OCI-LY1 (cell line): ENCODE measurements around the gene HTT.

Experiments used
- H2AFZ ChIP-seq: fragments of 200-600 bp; sonication (generic), shearing (Covaris generic); 2 replicates; pipeline ENCODE4 v1.6.0; 2014; ENCODE audit warnings: antibody characterized with exemption, mild to moderate bottlenecking, low read length
- H3F3A ChIP-seq: fragments of 200-600 bp; sonication (generic), shearing (Covaris generic); 2 replicates; pipeline ENCODE4 v1.6.0; 2014; ENCODE audit warnings: mild to moderate bottlenecking, antibody characterized with exemption, low read length, moderate library complexity; ENCODE audit not compliant: insufficient read depth
- H3K27ac ChIP-seq: fragments of 200-600 bp; sonication (generic); 2 replicates; pipeline ENCODE4 v1.5.1; 2014; ENCODE audit warnings: low read length, mixed run types, mild to moderate bottlenecking, low read depth; ENCODE audit not compliant: poor library complexity, severe bottlenecking
- H3K27me3 ChIP-seq: fragments of 200-600 bp; sonication (generic); 2 replicates; pipeline ENCODE4 v1.6.0; 2014; ENCODE audit warnings: antibody characterized with exemption, mild to moderate bottlenecking, low read length, moderate library complexity; ENCODE audit not compliant: insufficient read depth
- H3K36me3 ChIP-seq: fragments of 200-600 bp; sonication (generic); 2 replicates; pipeline ENCODE4 v1.6.1; 2014; ENCODE audit warnings: mild to moderate bottlenecking, antibody characterized with exemption, low read length, moderate library complexity, mixed read lengths; ENCODE audit not compliant: insufficient read depth
- H3K4me1 ChIP-seq: fragments of 200-600 bp; sonication (generic); 2 replicates; pipeline ENCODE4 v1.5.1; 2014; ENCODE audit warnings: mild to moderate bottlenecking, low read length, moderate library complexity; ENCODE audit not compliant: insufficient read depth, severe bottlenecking
- H3K4me2 ChIP-seq: fragments of 200-600 bp; sonication (generic), shearing (Covaris generic); 2 replicates; pipeline ENCODE4 v1.6.1; 2014; ENCODE audit warnings: low read length
- H3K4me3 ChIP-seq: fragments of 200-600 bp; sonication (generic); 2 replicates; pipeline ENCODE4 v1.5.1; 2014; ENCODE audit warnings: low read length, low read depth, mild to moderate bottlenecking, mixed read lengths; ENCODE audit not compliant: poor library complexity, severe bottlenecking
- H3K79me2 ChIP-seq: fragments of 200-600 bp; shearing (Covaris generic); 2 replicates; pipeline ENCODE4 v1.6.1; 2016; ENCODE audit warnings: mixed run types, low read length, mixed read lengths; ENCODE audit not compliant: insufficient read depth
- H3K9ac ChIP-seq: fragments of 200-600 bp; sonication (generic), shearing (Covaris generic); 2 replicates; pipeline ENCODE4 v1.6.1; 2014; ENCODE audit warnings: mild to moderate bottlenecking, low read length, mixed read lengths
- H3K9me2 ChIP-seq: fragments of 200-600 bp; sonication (generic), shearing (Covaris generic); 2 replicates; pipeline ENCODE4 v1.6.1; 2014; ENCODE audit warnings: low read depth, mild to moderate bottlenecking, low read length, mixed read lengths
- H3K9me3 ChIP-seq: fragments of 200-600 bp; shearing (Covaris generic); 2 replicates; pipeline ENCODE4 v1.6.1; 2014; ENCODE audit warnings: low read length, mixed read lengths
- H4K20me1 ChIP-seq: fragments of 200-600 bp; sonication (generic), shearing (Covaris generic); 2 replicates; pipeline ENCODE4 v1.6.0; 2016; ENCODE audit warnings: mild to moderate bottlenecking, low read length; ENCODE audit not compliant: insufficient read depth
- EZH2 ChIP-seq: fragments of 200-600 bp; sonication (generic), shearing (Covaris generic); IDR thresholded peaks from 2 replicates; pipeline ENCODE4 v1.8.0; 2017; ENCODE audit warnings: borderline replicate concordance, mixed run types, mild to moderate bottlenecking, antibody characterized with exemption, low read length, moderate library complexity, mixed read lengths
- TF ChIP-seq, protein P1 (sequence below): fragments of 200-600 bp; sonication (generic), shearing (Covaris generic); IDR thresholded peaks from 2 replicates; pipeline ENCODE4 v1.5.1; 2017; ENCODE audit warnings: mild to moderate bottlenecking, antibody characterized with exemption, low read length, moderate library complexity, mixed read lengths

HTT gene

GRCh38 chr4:3268395-3269104 lies 194.1 kb downstream of the HTT start:
- H3K36me3 ChIP-seq, result no peaks in the 10 kb centered on the region
- H3K79me2 ChIP-seq, result no peaks in the 10 kb centered on the region
- H3K27ac ChIP-seq, result no peak overlapping the region
- no peaks in the 10 kb centered on the region for H4K20me1 ChIP-seq
- H3K9me3 ChIP-seq, result no peaks in the 10 kb centered on the region
- no peak overlapping the region for H3K9ac ChIP-seq
- no peak overlapping the region for H3K4me3 ChIP-seq
- TF ChIP-seq, protein P1, sequence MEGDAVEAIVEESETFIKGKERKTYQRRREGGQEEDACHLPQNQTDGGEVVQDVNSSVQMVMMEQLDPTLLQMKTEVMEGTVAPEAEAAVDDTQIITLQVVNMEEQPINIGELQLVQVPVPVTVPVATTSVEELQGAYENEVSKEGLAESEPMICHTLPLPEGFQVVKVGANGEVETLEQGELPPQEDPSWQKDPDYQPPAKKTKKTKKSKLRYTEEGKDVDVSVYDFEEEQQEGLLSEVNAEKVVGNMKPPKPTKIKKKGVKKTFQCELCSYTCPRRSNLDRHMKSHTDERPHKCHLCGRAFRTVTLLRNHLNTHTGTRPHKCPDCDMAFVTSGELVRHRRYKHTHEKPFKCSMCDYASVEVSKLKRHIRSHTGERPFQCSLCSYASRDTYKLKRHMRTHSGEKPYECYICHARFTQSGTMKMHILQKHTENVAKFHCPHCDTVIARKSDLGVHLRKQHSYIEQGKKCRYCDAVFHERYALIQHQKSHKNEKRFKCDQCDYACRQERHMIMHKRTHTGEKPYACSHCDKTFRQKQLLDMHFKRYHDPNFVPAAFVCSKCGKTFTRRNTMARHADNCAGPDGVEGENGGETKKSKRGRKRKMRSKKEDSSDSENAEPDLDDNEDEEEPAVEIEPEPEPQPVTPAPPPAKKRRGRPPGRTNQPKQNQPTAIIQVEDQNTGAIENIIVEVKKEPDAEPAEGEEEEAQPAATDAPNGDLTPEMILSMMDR, result no peak
- TF ChIP-seq EZH2, result no peak
- H3F3A ChIP-seq, result no peaks in the 10 kb centered on the region
- H3K9me2 ChIP-seq, result no peaks in the 10 kb centered on the region
- H3K4me2 ChIP-seq, result no peak overlapping the region
- no peaks in the 10 kb centered on the region for H3K27me3 ChIP-seq
- H2AFZ ChIP-seq, result no peak overlapping the region
- no peaks in the 10 kb centered on the region for H3K4me1 ChIP-seq

DNA sequence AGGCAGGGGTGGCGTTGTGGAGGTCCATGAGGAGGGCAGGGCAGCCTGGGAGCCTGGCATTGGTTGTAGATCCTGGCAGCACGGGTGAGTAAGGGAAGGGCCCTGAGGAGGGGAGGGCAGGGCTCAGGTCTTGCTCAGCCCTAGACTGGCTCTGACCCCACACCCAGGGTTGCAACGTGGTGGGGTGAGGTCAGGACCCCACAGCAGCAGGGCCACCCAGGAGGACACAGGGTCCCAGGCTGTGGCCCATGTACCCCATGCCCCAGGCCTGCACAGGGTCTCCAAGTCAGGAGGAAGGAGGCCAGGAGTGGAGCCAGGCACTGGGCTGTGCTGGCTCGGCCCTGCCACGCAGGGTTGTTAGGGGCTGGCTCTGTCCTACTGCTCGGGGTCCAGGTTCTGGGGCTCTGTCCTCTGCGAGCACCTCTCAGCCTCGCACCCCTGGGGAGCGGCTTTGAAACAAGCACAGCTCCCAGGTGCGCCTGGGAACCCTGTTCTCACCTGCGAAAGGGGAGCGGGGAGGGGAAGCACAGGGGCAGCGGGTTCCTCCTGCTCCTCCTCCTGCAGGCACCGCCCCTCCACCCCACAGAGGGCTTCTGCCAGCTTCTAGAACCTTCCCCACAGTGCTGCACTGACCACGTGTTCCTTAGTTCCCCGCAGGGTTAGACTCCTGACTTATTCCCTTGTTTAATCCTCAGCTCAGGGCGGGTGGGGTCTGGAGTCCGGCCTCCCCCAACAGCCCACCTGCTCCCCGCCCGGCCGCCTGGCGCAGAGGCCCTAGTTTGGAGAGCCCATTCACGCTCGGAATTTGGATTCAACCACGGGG lies 194.8 kb downstream of the HTT start:
- Histone ChIP-seq H3K79me2 (no peaks in the 10 kb centered on the region), H3K9ac (no peak overlapping the region), H3F3A (no peaks in the 10 kb centered on the region), H3K27ac (no peak overlapping the region), H3K27me3 (no peaks in the 10 kb centered on the region), H3K4me1 (no peaks in the 10 kb centered on the region), H4K20me1 (no peaks in the 10 kb centered on the region), H3K9me3 (no peaks in the 10 kb centered on the region), H3K36me3 (no peaks in the 10 kb centered on the region), H3K9me2 (no peaks in the 10 kb centered on the region), H3K4me3 (no peak overlapping the region), H3K4me2 (no peak overlapping the region), H2AFZ (no peak overlapping the region)
- no peak for TF ChIP-seq EZH2
- TF ChIP-seq, protein P1, result no peak

DNA sequence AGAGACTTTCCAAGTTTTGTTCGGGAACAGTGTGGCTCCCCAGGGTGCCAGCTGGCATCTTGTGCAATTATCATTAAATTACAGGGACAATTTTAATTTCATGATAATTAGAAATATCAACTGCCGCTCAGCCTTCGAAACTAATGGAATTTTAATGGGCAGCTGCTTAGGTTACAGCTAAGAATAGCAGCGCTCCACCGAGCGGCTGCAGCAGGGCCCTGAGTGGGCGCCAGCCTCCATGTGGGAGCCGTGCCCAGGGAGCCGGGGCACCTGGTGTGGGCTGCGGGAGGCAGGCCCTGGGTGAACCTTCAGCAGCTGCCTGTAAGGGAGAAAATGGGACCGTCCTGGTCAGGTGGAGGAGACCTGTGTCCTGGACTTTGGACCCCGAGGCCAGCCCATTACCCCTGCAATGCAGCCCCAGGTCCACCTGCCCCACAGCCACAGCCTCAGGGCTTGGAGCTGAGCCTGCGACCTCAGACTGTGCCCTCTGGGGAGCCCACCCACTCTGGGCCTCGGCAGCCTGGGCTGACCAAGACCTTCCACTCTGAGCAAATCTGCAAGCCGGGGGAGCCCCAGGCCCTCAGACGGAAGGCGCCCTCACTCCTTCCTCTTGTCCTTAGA lies 195.6 kb downstream of the HTT start:
- H3K4me1 ChIP-seq, result no peaks in the 10 kb centered on the region
- no peaks in the 10 kb centered on the region for H4K20me1 ChIP-seq
- H3K9me2 ChIP-seq, result no peaks in the 10 kb centered on the region
- H3F3A ChIP-seq, result no peaks in the 10 kb centered on the region
- no peaks in the 10 kb centered on the region for H3K27me3 ChIP-seq
- no peaks in the 10 kb centered on the region for H3K36me3 ChIP-seq
- H3K4me2 ChIP-seq, result no peak overlapping the region
- no peaks in the 10 kb centered on the region for H3K9me3 ChIP-seq
- no peak overlapping the region for H3K9ac ChIP-seq
- no peak overlapping the region for H3K27ac ChIP-seq
- H3K79me2 ChIP-seq, result no peaks in the 10 kb centered on the region
- TF ChIP-seq, protein P1, result no peak
- TF ChIP-seq EZH2, result no peak
- no peak overlapping the region for H3K4me3 ChIP-seq
- H2AFZ ChIP-seq, result no peak overlapping the region
